GM19239 (cell line): ENCODE data around the gene TIMP4.

ENCODE experiments used
- DNase-seq: peaks from one replicate; pipeline ENCODE4 v3.0.0; 2011; ENCODE audit warnings: low spot score; ENCODE audit not compliant: insufficient read length
- FAIRE-seq: peaks from 2 replicates; lab custom pipeline; 2011; peaks lifted over from hg19 to GRCh38; lab: Jason Lieb, UNC

TIMP4 gene

GRCh38 chr3:12116870-12117269, 41.8 kb downstream of the TIMP4 start:
- DNase-seq (no peak), FAIRE-seq (no peak)

- FAIRE-seq, result no peak
- no peak for DNase-seq
These were observed 42.9 kb downstream of the TIMP4 start for GRCh38 chr3:12115849-12116248.

GRCh38 chr3:12115104-12115503, 43.6 kb downstream of the TIMP4 start:
- DNase-seq, result no peak

GRCh38 chr3:12114251-12114650, 44.5 kb downstream of the TIMP4 start:
- FAIRE-seq, result no peak
- DNase-seq, result no peak

More at GRCh38 chr3:12115104-12115503, 43.6 kb downstream of the TIMP4 start:
- FAIRE-seq, result no peak

GRCh38 chr3:12107071-12107713, 51.5 kb downstream of the TIMP4 start:
- no peak for FAIRE-seq

More at GRCh38 chr3:12107071-12107713, 51.5 kb downstream of the TIMP4 start:
- DNase-seq, result no peak
